NCI-H2029 (cell line): ENCODE results near the gene ABCG4.

Experiments
- DNase-seq: peaks from one replicate; lab custom pipeline; 2025; lab: John Stamatoyannopoulos, UW

The ABCG4 gene

GRCh38 chr11:119206511-119207414 is 57.9 kb downstream of the ABCG4 start:
- DNase-seq = no peak

- no peak for DNase-seq
Measured at GRCh38 chr11:119207415-119207960, 58.6 kb downstream of the ABCG4 start.

GRCh38 chr11:119209186-119209585 is 60.3 kb downstream of the ABCG4 start:
- no peak for DNase-seq

DNA sequence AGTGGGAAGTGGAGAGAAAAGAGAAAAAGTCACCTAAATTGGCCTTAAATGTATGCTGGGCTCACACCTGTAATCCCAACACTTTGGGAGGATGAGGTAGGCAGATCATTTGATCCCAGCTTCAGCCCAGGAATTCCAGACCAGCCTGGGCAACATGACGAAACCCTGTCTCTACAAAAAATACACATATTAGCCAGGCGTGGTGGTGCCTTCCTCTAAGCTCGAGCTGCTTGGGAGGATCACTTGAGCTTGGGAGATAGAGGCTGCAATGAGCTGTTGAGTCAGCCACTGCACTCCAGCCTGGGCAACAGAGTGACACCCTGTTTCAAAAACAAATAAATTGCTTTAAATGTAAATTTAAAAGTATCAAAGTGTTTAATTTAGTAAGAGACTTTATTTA is 61.2 kb downstream of the ABCG4 start:
- no peak for DNase-seq
